B cell (primary cell): ENCODE data around the gene DNAH8.

ENCODE experiments used
- EZH2 ChIP-seq: IDR thresholded peaks from 2 replicates; pipeline ENCODE4 v1.6.1; 2012; ENCODE audit warnings: borderline replicate concordance, low read depth, mild to moderate bottlenecking, moderate library complexity, low read length; ENCODE audit not compliant: insufficient read depth, poor library complexity, severe bottlenecking
- TF ChIP-seq, protein P1 (sequence below): fragments of 200-600 bp; IDR thresholded peaks from one replicate; pipeline ENCODE4 v1.8.0; 2022; ENCODE audit warnings: antibody characterized with exemption, mild to moderate bottlenecking

DNA sequence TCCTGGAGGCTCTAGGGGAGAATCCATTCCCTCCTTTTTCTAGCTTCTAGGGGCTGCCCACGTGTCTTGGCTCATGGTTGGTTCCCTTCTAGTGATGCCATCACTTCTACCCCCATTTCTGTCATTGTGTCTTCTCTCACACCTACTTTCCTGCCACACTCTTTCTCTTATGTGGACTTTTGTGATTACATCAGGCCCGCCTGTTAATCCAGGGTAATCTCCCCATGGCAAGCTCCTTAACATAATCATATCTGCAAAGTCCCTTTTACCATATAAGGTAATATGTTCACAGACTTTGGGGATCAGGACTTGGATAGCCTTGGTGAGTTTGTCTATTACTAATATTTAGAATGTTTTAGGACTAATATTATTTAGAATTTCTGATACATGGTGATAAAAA lies 111.9 kb downstream of the DNAH8 start:
- TF ChIP-seq, protein P1, sequence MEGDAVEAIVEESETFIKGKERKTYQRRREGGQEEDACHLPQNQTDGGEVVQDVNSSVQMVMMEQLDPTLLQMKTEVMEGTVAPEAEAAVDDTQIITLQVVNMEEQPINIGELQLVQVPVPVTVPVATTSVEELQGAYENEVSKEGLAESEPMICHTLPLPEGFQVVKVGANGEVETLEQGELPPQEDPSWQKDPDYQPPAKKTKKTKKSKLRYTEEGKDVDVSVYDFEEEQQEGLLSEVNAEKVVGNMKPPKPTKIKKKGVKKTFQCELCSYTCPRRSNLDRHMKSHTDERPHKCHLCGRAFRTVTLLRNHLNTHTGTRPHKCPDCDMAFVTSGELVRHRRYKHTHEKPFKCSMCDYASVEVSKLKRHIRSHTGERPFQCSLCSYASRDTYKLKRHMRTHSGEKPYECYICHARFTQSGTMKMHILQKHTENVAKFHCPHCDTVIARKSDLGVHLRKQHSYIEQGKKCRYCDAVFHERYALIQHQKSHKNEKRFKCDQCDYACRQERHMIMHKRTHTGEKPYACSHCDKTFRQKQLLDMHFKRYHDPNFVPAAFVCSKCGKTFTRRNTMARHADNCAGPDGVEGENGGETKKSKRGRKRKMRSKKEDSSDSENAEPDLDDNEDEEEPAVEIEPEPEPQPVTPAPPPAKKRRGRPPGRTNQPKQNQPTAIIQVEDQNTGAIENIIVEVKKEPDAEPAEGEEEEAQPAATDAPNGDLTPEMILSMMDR = no peak
- no peak for TF ChIP-seq EZH2
